Neuronal stem cell (in vitro differentiated cells): Measurements from ENCODE around the gene PRXL2B.
"Not testable (repeated sequence)": the region's sequence is repeated elsewhere in the genome, so short reads cannot be mapped to it uniquely, and the experiment has no call there.

Experiments used
- DNase-seq: peaks from one replicate; pipeline ENCODE4 v3.0.0-alpha.2; 2013; ENCODE audit warnings: low spot score
- H2AFZ ChIP-seq: one replicate; pipeline ENCODE4 v1.6.1; 2013; ENCODE audit warnings: mild to moderate bottlenecking, low read length, inconsistent platforms
- H2AK5ac ChIP-seq: 2 replicates; pipeline ENCODE4 v1.6.1; 2013; ENCODE audit warnings: low read depth, mild to moderate bottlenecking, inconsistent platforms, low read length, moderate library complexity, mixed read lengths
- H2BK120ac ChIP-seq: 2 replicates; pipeline ENCODE4 v1.6.1; 2013; ENCODE audit warnings: low read depth, mild to moderate bottlenecking, inconsistent platforms, low read length, moderate library complexity, mixed read lengths
- H2BK12ac ChIP-seq: one replicate; pipeline ENCODE4 v1.6.1; 2013; ENCODE audit warnings: low read length, inconsistent platforms
- H2BK15ac ChIP-seq: 2 replicates; pipeline ENCODE4 v1.6.1; 2013; ENCODE audit warnings: mild to moderate bottlenecking, low read length, inconsistent platforms, mixed read lengths
- H2BK5ac ChIP-seq: one replicate; pipeline ENCODE4 v1.6.1; 2013; ENCODE audit warnings: inconsistent platforms, mild to moderate bottlenecking, low read length, moderate library complexity
- H3K14ac ChIP-seq: one replicate; pipeline ENCODE4 v1.6.1; 2013; ENCODE audit warnings: low read length, inconsistent platforms
- H3K18ac ChIP-seq: 2 replicates; pipeline ENCODE4 v1.6.1; 2013; ENCODE audit warnings: low read length, inconsistent platforms
- H3K23ac ChIP-seq: 2 replicates; pipeline ENCODE4 v1.6.1; 2013; ENCODE audit warnings: low read depth, mild to moderate bottlenecking, mixed read lengths, low read length, inconsistent platforms; ENCODE audit not compliant: poor library complexity
- H3K27ac ChIP-seq: replicated peaks from 3 replicates; pipeline ENCODE4 v1.5.1; 2013; ENCODE audit warnings: low read length, inconsistent platforms
- H3K27me3 ChIP-seq, 3 experiments: 2 replicates each; pipeline ENCODE4 v1.6.1; 2013; ENCODE audit warnings: low read length in 3 of 3, mild to moderate bottlenecking in 2 of 3, inconsistent platforms in 1 of 3, low read depth in 1 of 3, mixed read lengths in 1 of 3, moderate library complexity in 1 of 3; ENCODE audit not compliant: control insufficient read depth in 3 of 3, insufficient read depth in 3 of 3
- H3K36me3 ChIP-seq, 2 donors: replicated peaks in 1 of 2; 2 replicates each; pipeline ENCODE4 v1.6.1; 2013; ENCODE audit warnings: low read length in 2 of 2; ENCODE audit not compliant: control insufficient read depth in 2 of 2, insufficient read depth in 2 of 2
- H3K4ac ChIP-seq: 2 replicates; pipeline ENCODE4 v1.6.1; 2013; ENCODE audit warnings: inconsistent platforms, mild to moderate bottlenecking, low read length, moderate library complexity
- H3K4me1 ChIP-seq, 2 donors: 1 replicate in 1 of 2; 2 replicates in 1 of 2; pipeline ENCODE4 v1.6.1; 2013; ENCODE audit warnings: low read length in 2 of 2, low read depth in 1 of 2; ENCODE audit not compliant: control insufficient read depth in 2 of 2, insufficient read depth in 1 of 2
- H3K4me2 ChIP-seq: one replicate; pipeline ENCODE4 v1.6.1; 2013; ENCODE audit warnings: mild to moderate bottlenecking, low read length, inconsistent platforms; ENCODE audit not compliant: insufficient read depth, poor library complexity, severe bottlenecking
- H3K4me3 ChIP-seq, 2 donors: 2 replicates each; pipeline ENCODE4 v1.5.1; 2013; ENCODE audit warnings: low read length in 2 of 2, mild to moderate bottlenecking in 2 of 2, inconsistent platforms in 1 of 2, moderate library complexity in 1 of 2
- H3K79me1 ChIP-seq: one replicate; pipeline ENCODE4 v1.6.1; 2013; ENCODE audit warnings: low read depth, mild to moderate bottlenecking, inconsistent platforms, low read length, moderate library complexity
- H3K9ac ChIP-seq: one replicate; pipeline ENCODE4 v1.6.1; 2013; ENCODE audit warnings: mild to moderate bottlenecking, low read depth, low read length, inconsistent platforms; ENCODE audit not compliant: poor library complexity
- H3K9me3 ChIP-seq, 2 donors: replicated peaks in 1 of 2; 2 replicates each; pipeline versions ENCODE3 to v1.6.1; 2013; ENCODE audit warnings: low read length in 2 of 2, mild to moderate bottlenecking in 2 of 2, inconsistent platforms in 1 of 2, low read depth in 1 of 2, mixed read lengths in 1 of 2, moderate library complexity in 1 of 2; ENCODE audit not compliant: control insufficient read depth in 2 of 2, insufficient read depth in 1 of 2
- H4K8ac ChIP-seq: one replicate; pipeline ENCODE4 v1.6.1; 2013; ENCODE audit warnings: low read depth, mild to moderate bottlenecking, inconsistent platforms, low read length, moderate library complexity
- H4K91ac ChIP-seq: one replicate; pipeline ENCODE4 v1.6.1; 2013; ENCODE audit warnings: low read length, low read depth, mild to moderate bottlenecking, inconsistent platforms; ENCODE audit not compliant: poor library complexity
- WGBS, 2 donors: extraction: QIAGEN DNeasy Blood & Tissue Kit; methylation state at CpG; one replicate each; pipeline ENCODE4 v1.1.7; 2013; ENCODE audit warnings: missing lambda C conversion rate in 2 of 2, mixed read lengths in 1 of 2; ENCODE audit not compliant: insufficient read length in 2 of 2, insufficient replicate concordance in 1 of 2; ENCODE audit errors: extremely low coverage in 2 of 2; 5-methylcytosine and 5-hydroxymethylcytosine counted together

Gene PRXL2B

GRCh38 chr1:2550309-2550861 lies 36.2 kb upstream of the PRXL2B start:
- not testable (repeated sequence) for H3K14ac ChIP-seq, H3K4me2 ChIP-seq, H3K27ac ChIP-seq, H4K91ac ChIP-seq, H3K9me3 ChIP-seq, H2AK5ac ChIP-seq, H4K8ac ChIP-seq, H2BK5ac ChIP-seq, H3K4ac ChIP-seq, H3K23ac ChIP-seq, H2AFZ ChIP-seq, H3K27me3 ChIP-seq, H2BK120ac ChIP-seq, DNase-seq, H3K4me3 ChIP-seq, H3K36me3 ChIP-seq, H2BK15ac ChIP-seq, H3K9ac ChIP-seq, H2BK12ac ChIP-seq
- peaks cover 11% of the 10 kb centered on the region for H3K79me1 ChIP-seq
- no CpG with 5 or more reads among the region's 12 CpGs for WGBS, 2 donors
- peaks cover 19 to 36% of the 10 kb centered on the region in 2 donors for H3K4me1 ChIP-seq
- peak overlapping the region; percentile 85 for H3K18ac ChIP-seq

- no CpG with 5 or more reads among the region's 9 CpGs for WGBS, 2 donors
- peaks cover 12% of the 10 kb centered on the region for H3K79me1 ChIP-seq
- not testable (repeated sequence) for H3K4me3 ChIP-seq, H3K14ac ChIP-seq, H2BK5ac ChIP-seq, H2BK120ac ChIP-seq, H3K9me3 ChIP-seq, DNase-seq, H3K4me2 ChIP-seq, H3K18ac ChIP-seq, H3K27me3 ChIP-seq, H4K8ac ChIP-seq, H4K91ac ChIP-seq, H3K9ac ChIP-seq, H3K27ac ChIP-seq, H3K36me3 ChIP-seq, H2AFZ ChIP-seq
- H3K4ac ChIP-seq, result peak overlapping the region; percentile 76
- H3K4me1 ChIP-seq, result peaks cover 20 to 38% of the 10 kb centered on the region in 2 donors
- peak overlapping the region; percentile 74 for H2AK5ac ChIP-seq
- H2BK12ac ChIP-seq, result peak overlapping the region; percentile 93
- peak overlapping the region; percentile 75 for H2BK15ac ChIP-seq
- peak overlapping the region; percentile 65 for H3K23ac ChIP-seq
Observed at GRCh38 chr1:2551544-2551943, 35.0 kb upstream of the PRXL2B start.

- H2AK5ac ChIP-seq, result peak overlapping the region; percentile 83
- peak overlapping the region; percentile 7 for H2BK12ac ChIP-seq
- no peak overlapping the region for H2BK120ac ChIP-seq
- no peak overlapping the region for H3K14ac ChIP-seq
- H2BK15ac ChIP-seq, result no peak overlapping the region
- no CpG with 5 or more reads among the region's 26 CpGs for WGBS, 2 donors
- H3K27ac ChIP-seq, result no peak overlapping the region
- H3K36me3 ChIP-seq, result no peaks in the 10 kb centered on the region
- H3K9me3 ChIP-seq, result no peaks in the 10 kb centered on the region
- H3K23ac ChIP-seq, result no peak overlapping the region
- H3K27me3 ChIP-seq, result peaks cover 0 to 6% (median 0%) of the 10 kb centered on the region in 3 experiments
- no peak overlapping the region for H4K8ac ChIP-seq
- peaks cover 21 to 35% of the 10 kb centered on the region in 2 donors for H3K4me1 ChIP-seq
- H4K91ac ChIP-seq, result no peak overlapping the region
- H3K18ac ChIP-seq, result peak overlapping the region; percentile 13
- H3K4me2 ChIP-seq, result no peak overlapping the region
- H3K79me1 ChIP-seq, result peaks cover 7% of the 10 kb centered on the region
- H3K9ac ChIP-seq, result no peak overlapping the region
- no peak overlapping the region for H2AFZ ChIP-seq
- H3K4me3 ChIP-seq, result no peak overlapping the region
- H3K4ac ChIP-seq, result no peak overlapping the region
- H2BK5ac ChIP-seq, result no peak overlapping the region
- DNase-seq, result no peak
Observed at GRCh38 chr1:2552189-2552588, 34.4 kb upstream of the PRXL2B start.

GRCh38 chr1:2553076-2553475 lies 33.5 kb upstream of the PRXL2B start:
- not testable (repeated sequence) for H4K8ac ChIP-seq, H3K23ac ChIP-seq, H3K27ac ChIP-seq, H3K4me3 ChIP-seq, H2BK12ac ChIP-seq, H3K4ac ChIP-seq, H3K9ac ChIP-seq, H2AK5ac ChIP-seq, H3K36me3 ChIP-seq, H3K14ac ChIP-seq, H4K91ac ChIP-seq, H3K9me3 ChIP-seq, DNase-seq, H2BK15ac ChIP-seq, H2BK5ac ChIP-seq, H3K4me2 ChIP-seq, H3K79me1 ChIP-seq, H3K18ac ChIP-seq, H2AFZ ChIP-seq, H2BK120ac ChIP-seq
- WGBS, 2 donors, result no CpG with 5 or more reads among the region's 9 CpGs
- Histone ChIP-seq H3K4me1 (peaks cover 16 to 27% of the 10 kb centered on the region in 2 donors), H3K27me3 (peaks cover 0 to 12% (median 0%) of the 10 kb centered on the region in 3 experiments)
